NCI-H1417 treated with DMSO at 0.1 percent for 48 hours (cell line): ENCODE measurements around the gene MR1.

Source experiments
- DNase-seq: peaks from one replicate; lab custom pipeline; 2025; lab: John Stamatoyannopoulos, UW

MR1 gene

GRCh38 chr1:181108304-181108867, 74.6 kb downstream of the MR1 start:
- DNase-seq, result no peak

- no peak for DNase-seq
Measured at GRCh38 chr1:181110013-181110412, 76.2 kb downstream of the MR1 start.
